Endothelial cell of umbilical vein (primary cell): Measurements from ENCODE around the gene ADAMTS17. TPM values are rescaled to one million over a fixed set of nuclear protein-coding genes. Genes with fewer than 3 reads are reported as not detected.

Experiments used
- polyA plus RNA-seq, 4 experiments: library from polyadenylated mRNA; depleted of rRNA in 3 of 4; stranded (reverse) in 3 of 4; unstranded in 1 of 4; fragments of >200 nt; gene quantifications; 2 replicates each; pipeline versions ENCODE4 v1.2.1 to v1.2.3, GENCODE V29; 2011 to 2012; ENCODE audit warnings: missing spikeins in 1 of 4
- small RNA-seq: library from RNA; depleted of rRNA; stranded (forward); fragments of <200 nt; gene quantifications from one replicate; pipeline ENCODE3, GENCODE V24; 2012; ENCODE audit warnings: low replicate concordance, low read depth; ENCODE audit not compliant: insufficient read depth, insufficient read length
- total RNA-seq: library from RNA; stranded (reverse); gene quantifications from 2 replicates; pipeline ENCODE4 v1.2.3, GENCODE V29; 2021

Gene ADAMTS17
- total and polyA plus RNA-seq, 2 donors (not counting 3 experiments of a cell fraction or from before 2014, with no cell fraction given): 0.12 TPM; not detected in 1

Small RNAs within 50 kb of the gene (small RNA-seq; reads per million reads assigned to genes)
- gene RNA5SP402: not detected

Other genes starting within 250 kb of the ADAMTS17 start
- gene CERS3, start 187.0 kb upstream of the ADAMTS17 start, total RNA-seq: not detected in 2 replicates
- not detected in 2 replicates for gene CERS3, start 187.0 kb upstream of the ADAMTS17 start, polyA plus RNA-seq